ENCODE measurements around the gene CES1.
"Not testable (repeated sequence)": the region's sequence is repeated elsewhere in the genome, so short reads cannot be mapped to it uniquely, and the experiment has no call there.

CES1 gene

DNA sequence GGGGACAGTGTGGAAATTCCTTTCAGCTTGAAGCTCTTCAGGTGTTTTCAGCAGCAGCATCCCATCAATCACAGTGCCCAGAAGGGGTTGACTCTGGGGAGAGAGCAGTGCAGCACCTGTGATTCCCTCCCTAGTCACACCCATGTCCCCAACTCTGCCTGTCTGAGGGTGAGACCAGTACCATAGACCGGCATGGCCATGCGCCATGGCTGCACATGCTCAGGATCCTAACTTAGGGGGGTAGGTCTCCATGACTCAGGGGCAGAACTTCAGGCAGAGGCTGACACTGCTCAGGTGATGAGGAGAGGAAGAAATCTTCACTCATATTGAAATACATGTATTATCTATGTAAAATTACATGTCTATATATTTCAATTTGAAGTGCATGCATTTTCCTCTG lies 19.9 kb downstream of the CES1 start:
- no peak overlapping the region for H3K4me3 ChIP-seq (replicated peaks in 1 of 2; ENCODE audit: low read depth in 2 of 2, low read length in 2 of 2)
- TF ChIP-seq, protein P1, sequence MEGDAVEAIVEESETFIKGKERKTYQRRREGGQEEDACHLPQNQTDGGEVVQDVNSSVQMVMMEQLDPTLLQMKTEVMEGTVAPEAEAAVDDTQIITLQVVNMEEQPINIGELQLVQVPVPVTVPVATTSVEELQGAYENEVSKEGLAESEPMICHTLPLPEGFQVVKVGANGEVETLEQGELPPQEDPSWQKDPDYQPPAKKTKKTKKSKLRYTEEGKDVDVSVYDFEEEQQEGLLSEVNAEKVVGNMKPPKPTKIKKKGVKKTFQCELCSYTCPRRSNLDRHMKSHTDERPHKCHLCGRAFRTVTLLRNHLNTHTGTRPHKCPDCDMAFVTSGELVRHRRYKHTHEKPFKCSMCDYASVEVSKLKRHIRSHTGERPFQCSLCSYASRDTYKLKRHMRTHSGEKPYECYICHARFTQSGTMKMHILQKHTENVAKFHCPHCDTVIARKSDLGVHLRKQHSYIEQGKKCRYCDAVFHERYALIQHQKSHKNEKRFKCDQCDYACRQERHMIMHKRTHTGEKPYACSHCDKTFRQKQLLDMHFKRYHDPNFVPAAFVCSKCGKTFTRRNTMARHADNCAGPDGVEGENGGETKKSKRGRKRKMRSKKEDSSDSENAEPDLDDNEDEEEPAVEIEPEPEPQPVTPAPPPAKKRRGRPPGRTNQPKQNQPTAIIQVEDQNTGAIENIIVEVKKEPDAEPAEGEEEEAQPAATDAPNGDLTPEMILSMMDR (IDR thresholded peaks at IDR 0.05; ENCODE audit: low read depth, low read length) = no peak
- no peak for DNase-seq (ENCODE audit: low read depth in 2 of 2)

DNA sequence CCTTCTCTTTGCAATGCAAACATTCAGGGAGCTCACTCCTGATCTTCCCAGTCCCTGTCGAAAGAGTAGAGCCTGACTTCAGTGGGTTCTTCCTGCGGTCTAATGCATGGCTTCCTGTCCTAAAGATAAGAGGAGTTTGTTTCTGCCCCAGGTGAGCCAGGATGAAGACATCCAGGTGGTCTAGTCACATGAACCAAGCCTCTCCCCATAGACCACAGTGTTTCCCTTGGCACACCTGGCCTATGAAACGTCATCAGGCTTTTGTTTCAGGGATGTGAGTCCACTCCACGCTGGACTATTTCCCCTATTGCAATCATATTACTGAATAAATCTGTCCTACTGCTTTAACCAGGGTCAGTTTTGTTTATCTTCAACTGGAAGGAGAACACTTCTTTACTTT lies 21.1 kb downstream of the CES1 start:
- no peak overlapping the region for H3K4me3 ChIP-seq (replicated peaks in 1 of 2; ENCODE audit: low read depth in 2 of 2, low read length in 2 of 2)
- TF ChIP-seq, protein P1 (IDR thresholded peaks at IDR 0.05; ENCODE audit: low read depth, low read length) = no peak
- no peak for DNase-seq (ENCODE audit: low read depth in 2 of 2)

DNA sequence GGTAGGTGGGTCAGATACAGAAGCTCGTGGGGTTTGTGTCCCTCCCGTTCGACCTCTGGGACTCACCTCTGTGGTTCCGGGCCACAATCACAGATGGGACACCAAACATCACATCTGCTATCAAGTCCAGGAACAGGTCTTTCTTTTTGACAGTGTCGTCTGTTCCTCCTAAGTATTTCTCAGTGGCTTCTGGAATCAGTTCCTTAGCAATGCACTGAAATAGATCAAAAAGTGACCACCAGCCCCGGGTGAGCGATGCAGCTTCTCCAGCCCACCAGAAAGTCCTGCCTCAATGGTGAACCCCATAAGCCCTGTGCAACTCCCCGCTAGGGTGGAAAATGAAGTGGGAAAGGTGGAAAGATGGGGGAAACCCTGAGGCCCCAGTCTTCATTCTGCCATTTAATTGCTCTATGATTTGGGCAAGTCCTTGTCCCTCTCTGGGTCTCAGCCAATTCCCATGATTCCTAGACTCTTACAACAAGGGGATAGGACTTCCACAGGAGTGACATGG lies 22.4 kb downstream of the CES1 start:
- TF ChIP-seq, protein P1 (IDR thresholded peaks at IDR 0.05; ENCODE audit: low read depth, low read length) = no peak
- no peak overlapping the region for H3K4me3 ChIP-seq (replicated peaks in 1 of 2; ENCODE audit: low read depth in 2 of 2, low read length in 2 of 2)
- no peak for DNase-seq (ENCODE audit: low read depth in 2 of 2)

- TF ChIP-seq, protein P1 (IDR thresholded peaks at IDR 0.05; ENCODE audit: low read depth, low read length) = no peak
These were observed 23.0 kb downstream of the CES1 start for GRCh38 chr16:55809851-55810250.

GRCh38 chr16:55809386-55809785 lies 23.5 kb downstream of the CES1 start:
- no peak for DNase-seq (ENCODE audit: low read depth in 2 of 2)
- no peak overlapping the region for H3K4me3 ChIP-seq (replicated peaks in 1 of 2; ENCODE audit: low read depth in 2 of 2, low read length in 2 of 2)
- TF ChIP-seq, protein P1 (IDR thresholded peaks at IDR 0.05; ENCODE audit: low read depth, low read length) = no peak

More at GRCh38 chr16:55809851-55810250, 23.0 kb downstream of the CES1 start:
- DNase-seq (ENCODE audit: low read depth in 2 of 2) = no peak
- no peak overlapping the region for H3K4me3 ChIP-seq (replicated peaks in 1 of 2; ENCODE audit: low read depth in 2 of 2, low read length in 2 of 2)

DNA sequence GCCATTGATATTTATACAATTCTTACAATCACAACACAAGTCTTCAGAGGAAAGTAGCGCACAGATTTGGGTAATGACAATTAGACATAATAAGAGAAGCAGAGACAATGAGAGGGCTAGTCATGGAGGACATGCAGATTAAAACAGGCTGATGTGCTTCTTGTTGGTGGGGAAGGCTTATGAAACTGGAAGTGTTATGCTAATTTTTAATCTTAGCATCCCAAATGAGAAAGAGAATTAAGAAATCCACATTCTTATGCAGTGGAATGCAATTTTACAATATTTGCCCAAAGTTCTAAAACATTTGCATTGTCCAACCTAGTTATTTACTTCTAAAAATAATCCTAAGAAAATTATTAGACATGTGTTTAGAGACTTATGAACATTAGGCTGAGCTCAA lies 24.6 kb downstream of the CES1 start:
- H3K4me3 ChIP-seq (replicated peaks in 1 of 2; ENCODE audit: low read depth in 2 of 2, low read length in 2 of 2); DNase-seq (ENCODE audit: low read depth in 2 of 2): not testable (repeated sequence)

DNA sequence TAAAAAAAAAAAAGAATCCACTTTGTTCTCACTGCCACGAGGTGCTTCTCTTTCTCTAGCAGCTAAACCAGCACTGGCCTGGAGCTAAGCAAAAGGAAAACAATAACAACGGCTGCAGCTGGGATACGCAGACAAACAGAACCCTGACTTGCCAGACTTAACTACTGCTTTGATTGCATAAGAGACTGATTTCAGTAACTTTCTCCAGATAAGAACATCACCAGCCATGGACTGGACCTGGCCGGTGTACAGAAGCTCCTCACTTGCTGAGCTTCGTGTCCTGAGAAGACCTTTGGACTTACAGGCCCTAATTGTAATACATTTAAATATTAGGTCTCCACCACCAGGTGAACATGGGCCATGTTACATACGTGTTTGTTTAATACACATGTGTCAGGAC lies 27.8 kb downstream of the CES1 start:
- H3K4me3 ChIP-seq (replicated peaks in 1 of 2; ENCODE audit: low read depth in 2 of 2, low read length in 2 of 2); DNase-seq (ENCODE audit: low read depth in 2 of 2): not testable (repeated sequence)

GRCh38 chr16:55803681-55804080 lies 29.2 kb downstream of the CES1 start:
- H3K4me3 ChIP-seq (replicated peaks in 1 of 2; ENCODE audit: low read depth in 2 of 2, low read length in 2 of 2); DNase-seq (ENCODE audit: low read depth in 2 of 2): not testable (repeated sequence)

DNA sequence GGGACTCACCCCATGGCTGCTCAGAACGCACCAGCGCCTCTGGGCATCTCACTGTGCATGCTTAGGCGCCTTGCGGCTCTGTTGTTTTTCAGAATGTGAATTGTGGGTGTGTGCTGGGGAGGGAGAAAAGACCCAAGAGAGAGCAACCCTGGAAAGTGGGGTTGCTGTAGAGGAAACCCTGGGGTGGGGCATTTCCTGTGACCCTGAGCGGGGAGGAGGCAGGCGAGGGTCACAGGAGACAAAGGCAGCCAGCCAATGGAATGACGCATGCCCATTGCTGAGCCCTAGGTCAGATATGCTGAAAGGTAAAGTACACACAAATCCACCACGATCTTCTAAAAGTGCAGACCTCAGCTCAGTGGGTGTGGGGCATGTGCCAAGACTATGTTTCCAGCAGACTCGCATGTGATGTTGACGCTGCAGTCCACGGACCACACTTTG lies 39.9 kb downstream of the CES1 start:
- DNase-seq (ENCODE audit: low read depth in 2 of 2); H3K4me3 ChIP-seq (replicated peaks in 1 of 2; ENCODE audit: low read depth in 2 of 2, low read length in 2 of 2): not testable (repeated sequence)

DNA sequence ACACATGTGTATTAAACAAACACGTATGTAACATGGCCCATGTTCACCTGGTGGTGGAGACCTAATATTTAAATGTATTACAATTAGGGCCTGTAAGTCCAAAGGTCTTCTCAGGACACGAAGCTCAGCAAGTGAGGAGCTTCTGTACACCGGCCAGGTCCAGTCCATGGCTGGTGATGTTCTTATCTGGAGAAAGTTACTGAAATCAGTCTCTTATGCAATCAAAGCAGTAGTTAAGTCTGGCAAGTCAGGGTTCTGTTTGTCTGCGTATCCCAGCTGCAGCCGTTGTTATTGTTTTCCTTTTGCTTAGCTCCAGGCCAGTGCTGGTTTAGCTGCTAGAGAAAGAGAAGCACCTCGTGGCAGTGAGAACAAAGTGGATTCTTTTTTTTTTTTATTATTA lies 41.4 kb downstream of the CES1 start:
- DNase-seq (ENCODE audit: low read depth in 2 of 2); H3K4me3 ChIP-seq (replicated peaks in 1 of 2; ENCODE audit: low read depth in 2 of 2, low read length in 2 of 2): not testable (repeated sequence)

DNA sequence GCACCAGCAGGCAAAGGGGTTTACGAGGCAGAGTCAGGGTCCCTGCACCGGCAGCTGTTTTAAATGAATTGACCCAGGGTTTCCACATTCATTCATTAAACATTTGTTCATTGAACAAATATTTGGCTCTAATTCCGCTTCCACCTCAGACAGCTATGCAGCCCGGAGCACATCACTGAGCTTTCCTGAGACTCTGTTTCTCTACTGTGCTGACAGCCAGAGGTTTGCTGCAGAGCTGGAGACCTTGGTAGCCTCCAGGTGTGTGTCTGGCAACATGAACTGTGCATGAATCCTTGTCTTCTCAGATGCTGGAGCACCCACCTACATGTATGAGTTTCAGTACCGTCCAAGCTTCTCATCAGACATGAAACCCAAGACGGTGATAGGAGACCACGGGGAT lies 42.7 kb downstream of the CES1 start:
- not testable (repeated sequence) for DNase-seq (ENCODE audit: low read depth in 2 of 2); H3K4me3 ChIP-seq (replicated peaks in 1 of 2; ENCODE audit: low read depth in 2 of 2, low read length in 2 of 2)

DNA sequence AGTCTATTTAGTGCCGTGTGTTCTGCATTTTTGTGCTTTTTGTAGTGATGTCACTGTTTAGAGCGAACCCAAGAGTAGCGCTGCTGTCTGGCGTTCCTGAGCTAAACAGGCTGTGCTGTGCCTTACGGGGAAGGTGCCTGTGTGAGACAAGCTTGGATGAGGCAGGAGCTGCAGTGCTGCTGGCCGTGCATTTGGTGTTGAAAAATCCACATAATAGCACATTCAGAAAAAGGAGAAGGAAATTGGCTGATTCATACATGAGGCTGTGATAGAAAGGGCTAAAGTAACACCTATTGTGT lies 50.2 kb downstream of the CES1 start:
- not testable (repeated sequence) for H3K4me3 ChIP-seq (replicated peaks in 1 of 2; ENCODE audit: low read depth in 2 of 2, low read length in 2 of 2); DNase-seq (ENCODE audit: low read depth in 2 of 2)

DNA sequence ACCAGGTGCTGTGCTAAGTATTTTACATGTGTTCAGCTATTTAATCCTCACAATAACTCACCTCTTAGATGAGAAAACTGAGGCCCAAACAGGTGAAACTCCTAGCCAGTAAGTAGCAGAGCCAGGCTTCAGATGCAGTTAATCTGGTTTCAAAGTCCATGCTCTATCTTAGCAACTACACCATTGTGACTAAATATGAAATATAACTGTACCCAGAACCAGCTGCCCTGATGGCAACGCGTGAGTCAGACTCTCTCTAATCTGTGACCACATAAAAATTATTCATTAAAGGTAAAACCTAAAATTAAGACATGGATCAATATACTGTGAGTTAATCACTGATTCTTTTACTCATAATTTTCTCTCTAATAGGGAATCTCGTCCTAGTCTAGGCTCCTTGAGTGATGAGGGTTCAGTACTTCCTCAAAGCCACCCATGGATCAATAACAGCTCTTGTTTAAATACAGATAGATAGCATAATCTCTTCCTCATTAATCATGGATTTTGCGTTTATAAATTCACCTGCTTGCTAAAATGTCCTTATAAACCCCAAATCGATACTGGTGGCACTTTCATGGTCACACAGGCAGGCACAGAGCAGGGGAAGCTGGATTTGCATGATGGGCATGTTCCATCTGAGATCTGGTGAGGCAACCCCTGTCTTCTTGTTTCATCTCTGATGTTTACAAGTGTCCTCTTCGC lies 50.7 kb downstream of the CES1 start:
- not testable (repeated sequence) for H3K4me3 ChIP-seq (replicated peaks in 1 of 2; ENCODE audit: low read depth in 2 of 2, low read length in 2 of 2); DNase-seq (ENCODE audit: low read depth in 2 of 2)
